Endodermal cell (in vitro differentiated cells): ENCODE measurements around the gene ST8SIA1. TPM values are rescaled to one million over a fixed set of nuclear protein-coding genes. Genes with fewer than 3 reads are reported as not detected.

Experiments used
- DNase-seq: peaks from one replicate; pipeline ENCODE4 v3.0.0-alpha.2; 2017
- H3K27ac ChIP-seq: 2 replicates; pipeline ENCODE4 v1.5.1; 2013; ENCODE audit warnings: mild to moderate bottlenecking, low read depth, low read length, moderate library complexity
- H3K27me3 ChIP-seq: 2 replicates; pipeline ENCODE4 v1.6.1; 2013; ENCODE audit warnings: mild to moderate bottlenecking, low read length, moderate library complexity; ENCODE audit not compliant: insufficient read depth, control insufficient read depth, poor library complexity, severe bottlenecking
- H3K36me3 ChIP-seq: 2 replicates; pipeline ENCODE4 v1.7.0; 2013; ENCODE audit warnings: mild to moderate bottlenecking, low read length, moderate library complexity; ENCODE audit not compliant: control insufficient read depth, insufficient read depth
- H3K4me1 ChIP-seq: one replicate; pipeline ENCODE4 v1.7.0; 2013; ENCODE audit warnings: low read length; ENCODE audit not compliant: control insufficient read depth, insufficient read depth
- H3K4me3 ChIP-seq: 2 replicates; pipeline ENCODE4 v1.5.1; 2013; ENCODE audit warnings: mild to moderate bottlenecking, low read length, moderate library complexity
- H3K9ac ChIP-seq: 2 replicates; pipeline ENCODE4 v1.6.1; 2013; ENCODE audit warnings: mild to moderate bottlenecking, low read length, moderate library complexity; ENCODE audit not compliant: poor library complexity, severe bottlenecking; ENCODE audit errors: extremely low read depth
- H3K9me3 ChIP-seq: 2 replicates; pipeline ENCODE4 v1.6.1; 2013; ENCODE audit warnings: mild to moderate bottlenecking, low read length, moderate library complexity; ENCODE audit not compliant: control insufficient read depth
- H3K27ac Mint-ChIP-seq: 2 replicates; pipeline ENCODE4 v1.8.0; 2020; ENCODE audit warnings: mixed read lengths
- H3K27me3 Mint-ChIP-seq: 2 replicates; pipeline ENCODE4 v1.8.0; 2021; ENCODE audit warnings: mild to moderate bottlenecking, mixed read lengths; ENCODE audit not compliant: insufficient read depth
- H3K36me3 Mint-ChIP-seq: 2 replicates; pipeline ENCODE4 v1.8.0; 2020; ENCODE audit warnings: low read depth, mixed read lengths
- H3K4me1 Mint-ChIP-seq: 2 replicates; pipeline ENCODE4 v1.8.0; 2020; ENCODE audit warnings: mixed read lengths
- H3K4me3 Mint-ChIP-seq: 2 replicates; pipeline ENCODE4 v1.8.0; 2020; ENCODE audit warnings: mild to moderate bottlenecking, moderate library complexity, mixed read lengths
- H3K9me3 Mint-ChIP-seq: 2 replicates; pipeline ENCODE4 v1.8.0; 2020; ENCODE audit warnings: mild to moderate bottlenecking, mixed read lengths
- CTCF ChIP-seq: fragments of 200-600 bp; sonication (generic); conservative IDR thresholded peaks from 2 replicates; pipeline ENCODE4 v1.5.0; 2021; ENCODE audit warnings: antibody characterized with exemption, mild to moderate bottlenecking
- WGBS, 2 experiments: methylation state at CpG; one replicate each; pipeline versions ENCODE4 v1.1.5 to v1.1.7; 2013; ENCODE audit warnings: missing lambda C conversion rate in 2 of 2, mixed read lengths in 1 of 2; ENCODE audit not compliant: insufficient coverage in 1 of 2, insufficient read length in 1 of 2; 5-methylcytosine and 5-hydroxymethylcytosine counted together
- total RNA-seq, 2 donors: library from RNA; stranded (reverse); fragmentation: NEBNext Ultra II Directional in 1 of 2; extraction: Animal tissue kit (Norgen Biotek cat#: 25700) in 1 of 2; gene quantifications; 2 replicates in 1 of 2; 3 replicates in 1 of 2; pipeline ENCODE4 v1.2.1, GENCODE V29; 2021

The ST8SIA1 gene
- total RNA-seq, 2 donors from 2014 or later = 11.2 to 13.3 TPM

- Mint-ChIP-seq H3K4me3 (no peak overlapping the region), H3K27ac (no peak overlapping the region), H3K27me3 (no peaks in the 10 kb centered on the region), H3K36me3 (no peaks in the 10 kb centered on the region), H3K9me3 (no peaks in the 10 kb centered on the region), H3K4me1 (peaks cover 8% of the 10 kb centered on the region)
- no peak overlapping the region for H3K9ac ChIP-seq
- DNase-seq = peak; percentile 59
- no peaks in the 10 kb centered on the region for H3K4me1 ChIP-seq
- no peak overlapping the region for H3K4me3 ChIP-seq
- H3K27me3 ChIP-seq = no peaks in the 10 kb centered on the region
- no peaks in the 10 kb centered on the region for H3K36me3 ChIP-seq
- H3K27ac ChIP-seq = no peak overlapping the region
- peak; percentile 86 for TF ChIP-seq CTCF
- WGBS, 2 experiments = 56% methylated on average over 1 of the region's 1 CpG; no CpG with 5 or more reads in 1 of the 2 experiments
- H3K9me3 ChIP-seq = no peaks in the 10 kb centered on the region
Measured at GRCh38 chr12:22231836-22232235, 102.7 kb downstream of the ST8SIA1 start.

GRCh38 chr12:22231078-22231477 lies 103.4 kb downstream of the ST8SIA1 start:
- DNase-seq = no peak
- no peaks in the 10 kb centered on the region for H3K9me3 ChIP-seq
- no peak for TF ChIP-seq CTCF
- no peak overlapping the region for H3K27ac ChIP-seq
- no peaks in the 10 kb centered on the region for H3K27me3 Mint-ChIP-seq
- H3K36me3 Mint-ChIP-seq = no peaks in the 10 kb centered on the region
- H3K4me1 Mint-ChIP-seq = peaks cover 8% of the 10 kb centered on the region
- no peaks in the 10 kb centered on the region for H3K36me3 ChIP-seq
- no peaks in the 10 kb centered on the region for H3K9me3 Mint-ChIP-seq
- no peak overlapping the region for H3K4me3 Mint-ChIP-seq
- H3K4me3 ChIP-seq = no peak overlapping the region
- no peaks in the 10 kb centered on the region for H3K27me3 ChIP-seq
- no peaks in the 10 kb centered on the region for H3K4me1 ChIP-seq
- WGBS, 2 experiments = 92% methylated on average over 2 of the region's 2 CpGs; no CpG with 5 or more reads in 1 of the 2 experiments
- no peak overlapping the region for H3K27ac Mint-ChIP-seq
- no peak overlapping the region for H3K9ac ChIP-seq

GRCh38 chr12:22230280-22230794 lies 104.2 kb downstream of the ST8SIA1 start:
- H3K27me3 Mint-ChIP-seq = no peaks in the 10 kb centered on the region
- Histone ChIP-seq H3K36me3 (no peaks in the 10 kb centered on the region), H3K9me3 (no peaks in the 10 kb centered on the region), H3K4me3 (no peak overlapping the region), H3K9ac (no peak overlapping the region), H3K4me1 (no peaks in the 10 kb centered on the region), H3K27ac (peak overlapping the region; percentile 38), H3K27me3 (no peaks in the 10 kb centered on the region)
- no peaks in the 10 kb centered on the region for H3K36me3 Mint-ChIP-seq
- DNase-seq = no peak
- 100% methylated on average over 2 of the region's 2 CpGs; no CpG with 5 or more reads in 1 of the 2 experiments for WGBS, 2 experiments
- no peak for TF ChIP-seq CTCF
- peaks cover 6% of the 10 kb centered on the region for H3K4me1 Mint-ChIP-seq
- no peak overlapping the region for H3K27ac Mint-ChIP-seq
- no peak overlapping the region for H3K4me3 Mint-ChIP-seq
- no peaks in the 10 kb centered on the region for H3K9me3 Mint-ChIP-seq
